Smooth muscle cell (in vitro differentiated cells): ENCODE results near the gene ANKRD12. TPM values are rescaled to one million over a fixed set of nuclear protein-coding genes. Genes with fewer than 3 reads are reported as not detected.

Experiments
- DNase-seq: peaks from one replicate; lab custom pipeline; 2025; ENCODE audit not compliant: unreplicated experiment; lab: John Stamatoyannopoulos, UW
- H2AFZ ChIP-seq: fragments of 200-600 bp; sonication (generic); 2 replicates; pipeline ENCODE4 v1.6.0; 2016; ENCODE audit warnings: antibody characterized with exemption, low read depth, mild to moderate bottlenecking
- H3F3A ChIP-seq: fragments of 200-600 bp; sonication (generic); 2 replicates; pipeline ENCODE4 v1.6.0; 2017; ENCODE audit warnings: antibody characterized with exemption, low read depth
- H3K27ac ChIP-seq: fragments of 200-600 bp; sonication (generic); 2 replicates; pipeline ENCODE4 v1.5.1; 2016; ENCODE audit warnings: low read depth, mild to moderate bottlenecking
- H3K27me3 ChIP-seq: fragments of 200-600 bp; sonication (generic); 2 replicates; pipeline ENCODE4 v1.6.1; 2016; ENCODE audit warnings: low read depth, mild to moderate bottlenecking
- H3K36me3 ChIP-seq: fragments of 200-600 bp; sonication (generic); 2 replicates; pipeline ENCODE4 v1.5.1; 2016; ENCODE audit warnings: low read depth
- H3K4me1 ChIP-seq: fragments of 200-600 bp; sonication (generic); 2 replicates; pipeline ENCODE4 v1.5.1; 2016; ENCODE audit warnings: low read depth
- H3K4me2 ChIP-seq: fragments of 200-600 bp; sonication (generic); 2 replicates; pipeline ENCODE4 v1.6.0; 2016; ENCODE audit warnings: mild to moderate bottlenecking
- H3K4me3 ChIP-seq: fragments of 200-600 bp; sonication (generic); 2 replicates; pipeline ENCODE4 v1.5.1; 2016; ENCODE audit warnings: mild to moderate bottlenecking
- H3K79me2 ChIP-seq: fragments of 200-600 bp; sonication (generic); 2 replicates; pipeline ENCODE4 v1.6.0; 2016; ENCODE audit warnings: low read depth, mild to moderate bottlenecking
- H3K9ac ChIP-seq: fragments of 200-600 bp; sonication (generic); 2 replicates; pipeline ENCODE4 v1.6.0; 2016; ENCODE audit warnings: low read depth
- H3K9me3 ChIP-seq: fragments of 200-600 bp; sonication (generic); replicated peaks from 2 replicates; pipeline ENCODE4 v1.5.1; 2016; ENCODE audit warnings: low read depth
- H4K20me1 ChIP-seq: fragments of 200-600 bp; sonication (generic); 2 replicates; pipeline ENCODE4 v1.6.0; 2016; ENCODE audit warnings: low read depth
- WGBS: methylation state at CpG from one replicate; pipeline ENCODE4 v1.1.7; 2016; ENCODE audit warnings: low lambda C conversion rate; 5-methylcytosine and 5-hydroxymethylcytosine counted together
- polyA plus RNA-seq: library from polyadenylated mRNA; unstranded; fragments of >200 nt; fragmentation: Nextera tagmentation; extraction: Ambion mirVana; gene quantifications from 2 replicates; pipeline ENCODE4 v1.2.1, GENCODE V29; 2016
- total RNA-seq: library from RNA; depleted of rRNA; stranded (reverse); fragments of >200 nt; gene quantifications from 2 replicates; pipeline ENCODE4 v1.2.3, GENCODE V29; 2014
- TF ChIP-seq, protein P1 (sequence below): fragments of 200-600 bp; sonication (generic); IDR thresholded peaks from 2 replicates; pipeline ENCODE4 v1.5.1; 2017; ENCODE audit warnings: borderline replicate concordance, mild to moderate bottlenecking, antibody characterized with exemption; ENCODE audit not compliant: insufficient read depth, poor library complexity, severe bottlenecking

Gene ANKRD12
- total and polyA plus RNA-seq, 2 experiments from 2014 or later: 28.8 to 43.7 TPM

DNA sequence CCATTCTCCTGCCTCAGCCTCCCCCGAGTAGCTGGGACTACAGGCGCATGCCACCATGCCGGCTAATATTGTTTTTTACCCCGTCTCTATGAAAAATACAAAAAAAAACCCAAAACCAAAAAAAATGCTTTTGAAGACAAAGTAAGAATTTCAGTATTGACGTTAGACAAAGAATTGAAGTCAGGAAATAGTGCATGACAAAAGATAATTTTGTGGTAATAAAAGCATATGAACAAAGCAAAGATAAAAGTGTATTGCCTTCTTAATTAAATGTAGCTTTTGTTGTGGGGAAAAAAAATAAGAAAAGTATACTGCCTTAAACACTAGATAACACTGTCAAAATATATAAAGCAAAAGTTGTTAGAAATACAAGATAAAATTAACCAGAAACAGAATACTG, 86.8 kb downstream of the ANKRD12 start:
- H3K79me2 ChIP-seq: no peaks in the 10 kb centered on the region
- H3K4me1 ChIP-seq: no peaks in the 10 kb centered on the region
- H3K27me3 ChIP-seq: no peaks in the 10 kb centered on the region
- H3F3A ChIP-seq: no peaks in the 10 kb centered on the region
- H3K9me3 ChIP-seq: no peaks in the 10 kb centered on the region
- no peak overlapping the region for H3K27ac ChIP-seq
- DNase-seq: no peak
- no peak overlapping the region for H3K4me2 ChIP-seq
- 96% methylated on average over 5 of the region's 5 CpGs for WGBS
- no peak overlapping the region for H3K4me3 ChIP-seq
- peaks cover 8% of the 10 kb centered on the region for H3K36me3 ChIP-seq
- no peaks in the 10 kb centered on the region for H4K20me1 ChIP-seq
- TF ChIP-seq, protein P1, sequence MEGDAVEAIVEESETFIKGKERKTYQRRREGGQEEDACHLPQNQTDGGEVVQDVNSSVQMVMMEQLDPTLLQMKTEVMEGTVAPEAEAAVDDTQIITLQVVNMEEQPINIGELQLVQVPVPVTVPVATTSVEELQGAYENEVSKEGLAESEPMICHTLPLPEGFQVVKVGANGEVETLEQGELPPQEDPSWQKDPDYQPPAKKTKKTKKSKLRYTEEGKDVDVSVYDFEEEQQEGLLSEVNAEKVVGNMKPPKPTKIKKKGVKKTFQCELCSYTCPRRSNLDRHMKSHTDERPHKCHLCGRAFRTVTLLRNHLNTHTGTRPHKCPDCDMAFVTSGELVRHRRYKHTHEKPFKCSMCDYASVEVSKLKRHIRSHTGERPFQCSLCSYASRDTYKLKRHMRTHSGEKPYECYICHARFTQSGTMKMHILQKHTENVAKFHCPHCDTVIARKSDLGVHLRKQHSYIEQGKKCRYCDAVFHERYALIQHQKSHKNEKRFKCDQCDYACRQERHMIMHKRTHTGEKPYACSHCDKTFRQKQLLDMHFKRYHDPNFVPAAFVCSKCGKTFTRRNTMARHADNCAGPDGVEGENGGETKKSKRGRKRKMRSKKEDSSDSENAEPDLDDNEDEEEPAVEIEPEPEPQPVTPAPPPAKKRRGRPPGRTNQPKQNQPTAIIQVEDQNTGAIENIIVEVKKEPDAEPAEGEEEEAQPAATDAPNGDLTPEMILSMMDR: no peak
- no peak overlapping the region for H3K9ac ChIP-seq
- no peak overlapping the region for H2AFZ ChIP-seq

DNA sequence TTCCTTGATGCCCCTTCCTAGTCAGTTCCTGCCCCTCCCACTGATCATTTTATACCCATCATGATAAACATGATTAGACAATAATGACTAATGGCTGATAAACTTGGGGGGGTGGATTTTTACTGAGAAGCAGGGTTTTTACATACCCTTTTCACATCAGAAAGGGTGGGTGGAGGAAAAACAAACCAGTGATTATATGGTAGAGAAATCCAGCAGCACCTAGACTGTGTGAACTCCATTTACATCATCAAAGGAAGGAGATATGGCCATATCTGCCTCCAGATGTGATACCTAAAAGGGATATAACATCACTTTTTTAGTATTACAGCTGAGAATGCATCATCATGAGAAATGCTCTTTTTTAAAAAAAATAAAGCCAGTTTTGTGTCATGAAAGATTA, 89.9 kb downstream of the ANKRD12 start:
- DNase-seq: no peak
- H3K9me3 ChIP-seq: no peaks in the 10 kb centered on the region
- no peak overlapping the region for H3K4me3 ChIP-seq
- no peak overlapping the region for H3K4me2 ChIP-seq
- TF ChIP-seq, protein P1: no peak
- H2AFZ ChIP-seq: no peak overlapping the region
- H3K36me3 ChIP-seq: peaks cover 12% of the 10 kb centered on the region
- H3K4me1 ChIP-seq: no peaks in the 10 kb centered on the region
- no peaks in the 10 kb centered on the region for H4K20me1 ChIP-seq
- H3K79me2 ChIP-seq: peaks cover 4% of the 10 kb centered on the region
- no peaks in the 10 kb centered on the region for H3K27me3 ChIP-seq
- H3F3A ChIP-seq: no peaks in the 10 kb centered on the region
- no peak overlapping the region for H3K9ac ChIP-seq
- no peak overlapping the region for H3K27ac ChIP-seq

GRCh38 chr18:9231852-9232486, 95.4 kb downstream of the ANKRD12 start:
- Histone ChIP-seq H3F3A (no peaks in the 10 kb centered on the region), H3K79me2 (peaks cover 6% of the 10 kb centered on the region), H3K36me3 (peaks cover 13% of the 10 kb centered on the region), H3K27ac (no peak overlapping the region), H3K27me3 (no peaks in the 10 kb centered on the region), H3K4me1 (no peaks in the 10 kb centered on the region), H3K9me3 (peaks cover 10% of the 10 kb centered on the region), H3K4me2 (no peak overlapping the region), H4K20me1 (no peaks in the 10 kb centered on the region), H3K4me3 (no peak overlapping the region), H3K9ac (no peak overlapping the region), H2AFZ (no peak overlapping the region)
- TF ChIP-seq, protein P1: no peak
- DNase-seq: no peak
- WGBS: 97% methylated on average over 2 of the region's 2 CpGs

DNA sequence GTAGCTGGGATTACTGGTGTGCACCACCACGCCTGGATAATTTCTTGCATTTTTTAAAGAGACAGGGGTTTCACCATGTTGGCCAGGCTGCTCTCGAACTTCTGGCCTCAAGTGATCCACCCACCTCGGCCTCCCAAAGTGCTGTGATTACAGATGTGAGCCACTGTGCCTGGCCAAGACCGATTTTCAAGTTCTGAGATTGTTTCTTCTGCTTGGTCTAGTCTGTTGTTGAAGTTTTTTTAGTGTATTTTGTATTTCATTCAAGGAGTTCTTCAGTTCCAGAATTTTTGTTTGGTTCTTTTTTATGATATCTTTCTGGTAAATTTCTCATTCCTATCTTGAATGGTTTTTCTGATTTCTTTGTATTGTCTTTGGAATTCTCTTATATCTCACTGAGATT, 96.4 kb downstream of the ANKRD12 start:
- no peaks in the 10 kb centered on the region for H4K20me1 ChIP-seq
- DNase-seq: no peak
- peaks cover 13% of the 10 kb centered on the region for H3K36me3 ChIP-seq
- H3K4me2 ChIP-seq: no peak overlapping the region
- no peak overlapping the region for H3K4me3 ChIP-seq
- no peaks in the 10 kb centered on the region for H3K4me1 ChIP-seq
- peaks cover 6% of the 10 kb centered on the region for H3K79me2 ChIP-seq
- no peaks in the 10 kb centered on the region for H3K27me3 ChIP-seq
- no peak overlapping the region for H2AFZ ChIP-seq
- peaks cover 10% of the 10 kb centered on the region for H3K9me3 ChIP-seq
- no peak overlapping the region for H3K27ac ChIP-seq
- WGBS: 95% methylated on average over 4 of the region's 4 CpGs
- no peak overlapping the region for H3K9ac ChIP-seq
- H3F3A ChIP-seq: no peaks in the 10 kb centered on the region
- TF ChIP-seq, protein P1: no peak
